GM08714 (cell line): ENCODE measurements around the gene UGT2A3.
"Not testable (repeated sequence)": the region's sequence is repeated elsewhere in the genome, so short reads cannot be mapped to it uniquely, and the experiment has no call there.

Source experiments
- H3K4me3 ChIP-seq: fragments of 200-500 bp; sonication (Bioruptor generic); 2 replicates; pipeline ENCODE4 v1.5.1; 2014; ENCODE audit warnings: mild to moderate bottlenecking, low read length, inconsistent platforms
- ZNF274 ChIP-seq: IDR thresholded peaks from 2 replicates; pipeline ENCODE4 v1.6.1; 2012; ENCODE audit warnings: mild to moderate bottlenecking, low read depth, low read length

Gene UGT2A3

GRCh38 chr4:68948985-68949384 lies 2.6 kb downstream of the UGT2A3 start:
- no peak for TF ChIP-seq ZNF274
- H3K4me3 ChIP-seq, result no peak overlapping the region

GRCh38 chr4:68948044-68948743 lies 3.4 kb downstream of the UGT2A3 start:
- no peak overlapping the region for H3K4me3 ChIP-seq
- no peak for TF ChIP-seq ZNF274

- H3K4me3 ChIP-seq, result no peak overlapping the region
- no peak for TF ChIP-seq ZNF274
Measured at GRCh38 chr4:68929076-68929737, 22.4 kb downstream of the UGT2A3 start.

GRCh38 chr4:68927165-68927564 lies 24.4 kb downstream of the UGT2A3 start:
- no peak for TF ChIP-seq ZNF274

DNA sequence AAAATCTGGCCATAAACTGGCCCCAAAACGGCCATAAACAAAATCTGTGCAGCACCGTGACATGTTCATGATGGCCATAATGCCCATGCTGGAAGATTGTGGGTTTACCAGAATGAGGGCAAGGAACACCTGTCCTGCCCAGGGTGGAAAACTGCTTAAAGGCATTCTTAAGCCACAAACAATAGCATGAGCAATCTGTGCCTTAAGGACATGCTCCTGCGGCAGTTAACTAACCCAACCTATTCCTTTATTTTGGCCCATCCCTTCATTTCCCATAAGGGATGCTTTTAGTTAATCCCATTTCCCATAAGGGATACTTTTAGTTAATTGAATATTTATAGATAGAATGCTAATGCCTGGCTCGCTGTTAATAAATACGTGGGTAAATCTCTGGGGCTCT lies 29.4 kb downstream of the UGT2A3 start:
- H3K4me3 ChIP-seq, result not testable (repeated sequence)

More at GRCh38 chr4:68927165-68927564, 24.4 kb downstream of the UGT2A3 start:
- H3K4me3 ChIP-seq, result no peak overlapping the region

- H3K4me3 ChIP-seq, result no peak overlapping the region
- no peak for TF ChIP-seq ZNF274
Measured at GRCh38 chr4:68921051-68921450, 30.6 kb downstream of the UGT2A3 start.

- H3K4me3 ChIP-seq, result no peak overlapping the region
- TF ChIP-seq ZNF274, result no peak
Measured at GRCh38 chr4:68917016-68917415, 34.6 kb downstream of the UGT2A3 start.

GRCh38 chr4:68912807-68913206 lies 38.8 kb downstream of the UGT2A3 start:
- H3K4me3 ChIP-seq, result no peak overlapping the region
- no peak for TF ChIP-seq ZNF274

- H3K4me3 ChIP-seq, result no peak overlapping the region
- no peak for TF ChIP-seq ZNF274
Measured at GRCh38 chr4:68909385-68909784, 42.2 kb downstream of the UGT2A3 start.

GRCh38 chr4:68907788-68908700 lies 43.6 kb downstream of the UGT2A3 start:
- TF ChIP-seq ZNF274, result no peak
- no peak overlapping the region for H3K4me3 ChIP-seq

DNA sequence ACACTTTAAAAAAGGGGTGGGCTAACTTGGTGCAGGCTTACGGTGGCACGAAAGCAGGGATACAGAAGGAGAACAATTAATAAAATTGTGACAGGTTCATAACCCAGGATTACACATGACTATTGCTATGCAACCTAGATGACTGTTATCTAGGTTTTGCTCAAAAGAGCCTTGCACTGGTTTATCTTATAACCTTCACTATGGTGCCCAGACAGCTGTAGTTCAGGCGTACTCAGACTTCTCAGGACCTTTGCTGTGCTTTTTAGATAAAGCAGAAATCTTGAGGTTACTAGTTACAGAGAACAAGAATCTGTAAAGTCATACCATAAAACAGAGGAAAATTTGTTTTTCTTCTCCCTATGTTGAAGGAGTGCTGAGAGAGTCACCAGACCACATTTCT lies 44.4 kb downstream of the UGT2A3 start:
- no peak overlapping the region for H3K4me3 ChIP-seq
- TF ChIP-seq ZNF274, result no peak

DNA sequence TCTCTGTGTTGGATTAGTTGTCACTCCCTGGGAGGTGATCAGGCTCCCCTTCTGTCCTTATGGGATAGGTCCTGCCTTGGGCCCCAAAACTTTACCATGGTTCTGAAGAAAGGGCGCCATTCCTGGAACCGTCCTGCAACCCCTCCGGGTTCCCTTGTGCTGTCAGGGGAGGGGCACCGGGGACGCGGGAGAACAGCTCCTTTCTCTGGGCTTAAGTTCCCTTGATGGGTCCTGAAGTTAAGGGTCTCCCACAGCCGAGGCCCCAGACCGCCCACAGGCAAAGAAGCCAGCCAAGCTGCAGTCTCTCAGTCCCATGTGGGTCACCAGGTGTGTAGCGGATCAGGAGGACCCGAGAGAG lies 44.8 kb downstream of the UGT2A3 start:
- no peak overlapping the region for H3K4me3 ChIP-seq
- no peak for TF ChIP-seq ZNF274

DNA sequence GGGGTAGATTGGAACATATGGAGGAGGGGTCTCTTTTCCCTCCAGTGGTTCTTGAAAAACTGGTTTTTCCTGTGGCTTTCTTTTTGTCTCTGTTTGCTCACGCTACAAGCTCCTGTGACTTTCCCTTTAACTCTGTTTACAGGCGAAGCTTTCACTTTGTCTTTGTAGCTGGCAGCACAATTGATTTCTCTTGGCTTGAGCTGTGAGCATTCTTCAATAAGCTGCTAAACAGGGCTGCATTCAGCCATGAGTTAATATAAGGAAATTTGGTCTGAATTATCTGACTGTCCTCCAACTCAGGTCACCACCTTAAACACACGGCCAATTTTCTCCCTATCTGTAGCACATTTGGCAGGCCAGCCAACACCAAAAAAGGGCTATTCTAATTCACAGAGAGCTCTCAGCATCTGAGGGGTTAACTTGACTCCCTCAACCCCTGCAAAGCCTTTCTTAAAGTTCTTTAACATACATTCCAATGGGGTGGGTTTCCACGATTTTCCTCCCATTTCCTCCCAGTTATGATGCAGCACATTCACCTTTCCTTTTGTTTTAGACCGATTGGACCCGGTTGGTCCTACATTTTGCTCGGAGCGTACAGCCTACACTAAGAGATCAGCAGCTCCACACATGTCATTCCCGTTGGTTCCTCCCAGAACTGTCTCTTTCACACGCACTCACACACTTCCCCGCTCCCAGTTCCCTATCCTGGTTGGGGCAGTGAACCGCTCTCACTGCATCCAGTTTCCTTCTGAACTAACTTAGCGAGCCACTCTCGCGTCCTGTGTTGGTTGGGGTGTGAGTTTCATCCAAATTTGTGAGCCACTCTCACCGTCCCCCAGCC lies 45.4 kb downstream of the UGT2A3 start:
- no peak for TF ChIP-seq ZNF274
- H3K4me3 ChIP-seq, result no peak overlapping the region

DNA sequence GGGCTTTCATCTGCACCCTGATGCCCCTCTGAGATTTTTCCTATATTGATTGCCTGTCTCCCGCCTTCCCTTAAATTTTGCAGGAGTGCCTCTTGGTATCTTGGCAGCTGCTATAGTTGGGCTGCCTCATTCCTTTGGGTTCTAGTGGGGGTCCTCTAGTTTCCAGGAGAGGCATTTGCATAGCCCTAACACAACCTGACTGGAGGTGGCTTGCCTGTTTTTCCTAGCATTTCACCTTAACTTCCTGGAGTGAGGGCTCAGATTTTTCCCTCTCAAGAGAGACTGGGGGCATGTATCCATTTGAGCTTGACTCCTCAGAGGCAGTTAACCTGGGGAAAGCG lies 46.0 kb downstream of the UGT2A3 start:
- no peak for TF ChIP-seq ZNF274
- H3K4me3 ChIP-seq, result no peak overlapping the region
